ENCODE measurements around the gene ACIN1.
A peak's percentile ranks its signal among the peaks of the same experiment; 100 is the strongest.

Gene ACIN1

GRCh38 chr14:23068789-23069412 is 26.0 kb downstream of the ACIN1 start:
- H3K36me3 ChIP-seq (ENCODE audit: control insufficient read depth, insufficient read depth, low read length): peaks cover 36% of the 10 kb centered on the region
- H3K9me3 ChIP-seq (ENCODE audit: control insufficient read depth, insufficient read depth, low read length): no peaks in the 10 kb centered on the region
- H3K4me1 ChIP-seq (ENCODE audit: control insufficient read depth, insufficient read depth, low read length): peaks cover 4% of the 10 kb centered on the region; the same call in 1 of the 2 replicates
- no CpG with 5 or more reads among the region's 8 CpGs for WGBS (ENCODE audit: insufficient coverage, insufficient read length)
- H3K4me3 ChIP-seq (ENCODE audit: low read length): no peak overlapping the region
- H3K27ac ChIP-seq (ENCODE audit: low read length): no peak overlapping the region
- no peaks in the 10 kb centered on the region for H3K27me3 ChIP-seq (ENCODE audit: control insufficient read depth, insufficient read depth, low read length)
- peak; percentile 93 for DNase-seq (ENCODE audit: low read depth, low spot score)

DNA sequence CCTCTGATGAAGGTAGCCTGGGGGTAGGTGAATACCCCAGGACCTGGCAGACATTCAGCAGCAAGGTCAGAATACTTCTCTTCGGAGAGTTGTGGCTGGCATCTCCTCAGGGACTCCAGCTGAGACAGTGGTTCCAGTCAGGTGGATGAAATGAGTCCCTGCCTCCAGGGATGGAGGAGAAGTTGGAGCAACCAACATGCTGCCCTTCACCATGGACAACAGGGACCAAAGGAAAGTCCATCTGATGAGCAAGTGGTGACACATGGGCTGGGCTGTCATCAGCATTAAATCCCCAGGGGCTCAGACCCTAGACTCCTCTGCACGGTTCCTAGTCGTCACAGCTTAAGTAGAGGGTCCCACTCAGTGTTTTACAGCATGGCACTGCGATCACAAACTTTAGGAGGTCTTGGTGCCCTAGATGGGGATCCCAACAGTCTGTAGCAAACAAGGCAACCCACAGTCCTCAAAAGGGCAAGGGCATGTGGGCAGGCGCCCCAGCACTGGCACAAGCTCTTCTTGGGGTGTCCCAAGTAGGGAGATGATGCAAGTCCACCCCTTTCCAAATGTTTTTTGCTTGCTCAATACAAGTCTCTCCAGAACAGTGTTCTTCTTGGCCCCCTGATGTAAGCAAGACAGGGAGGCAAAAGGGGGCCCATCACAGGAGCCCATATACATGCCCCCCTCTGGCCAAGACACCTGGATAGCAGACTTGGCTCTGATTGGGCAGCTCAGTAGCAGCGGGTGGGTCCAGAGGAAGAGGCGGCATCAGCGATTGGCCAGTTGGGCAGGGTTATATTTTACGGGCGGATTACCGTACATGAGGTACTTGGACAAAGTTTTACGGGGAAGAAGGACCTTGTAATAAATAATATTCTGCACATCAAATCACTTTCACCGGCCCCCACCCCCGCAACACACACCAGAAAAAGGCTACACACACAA is 26.8 kb downstream of the ACIN1 start:
- WGBS (ENCODE audit: insufficient coverage, insufficient read length): no CpG with 5 or more reads among the region's 14 CpGs
- no peak for DNase-seq (ENCODE audit: low read depth, low spot score)
- Histone ChIP-seq H3K27ac (ENCODE audit: low read length) (no peak overlapping the region), H3K4me1 (ENCODE audit: control insufficient read depth, insufficient read depth, low read length) (peaks cover 4% of the 10 kb centered on the region; the same call in 1 of the 2 replicates), H3K36me3 (ENCODE audit: control insufficient read depth, insufficient read depth, low read length) (peaks cover 44% of the 10 kb centered on the region), H3K9me3 (ENCODE audit: control insufficient read depth, insufficient read depth, low read length) (no peaks in the 10 kb centered on the region), H3K4me3 (ENCODE audit: low read length) (no peak overlapping the region), H3K27me3 (ENCODE audit: control insufficient read depth, insufficient read depth, low read length) (no peaks in the 10 kb centered on the region)

- Histone ChIP-seq H3K27ac (ENCODE audit: low read length) (no peak overlapping the region), H3K4me3 (ENCODE audit: low read length) (no peak overlapping the region), H3K27me3 (ENCODE audit: control insufficient read depth, insufficient read depth, low read length) (no peaks in the 10 kb centered on the region), H3K9me3 (ENCODE audit: control insufficient read depth, insufficient read depth, low read length) (no peaks in the 10 kb centered on the region), H3K4me1 (ENCODE audit: control insufficient read depth, insufficient read depth, low read length) (peaks cover 3% of the 10 kb centered on the region; the same call in 1 of the 2 replicates), H3K36me3 (ENCODE audit: control insufficient read depth, insufficient read depth, low read length) (peaks cover 54% of the 10 kb centered on the region)
- WGBS (ENCODE audit: insufficient coverage, insufficient read length): no CpG with 5 or more reads among the region's 23 CpGs
- DNase-seq (ENCODE audit: low read depth, low spot score): no peak
These were observed 27.8 kb downstream of the ACIN1 start for GRCh38 chr14:23066855-23067744.

DNA sequence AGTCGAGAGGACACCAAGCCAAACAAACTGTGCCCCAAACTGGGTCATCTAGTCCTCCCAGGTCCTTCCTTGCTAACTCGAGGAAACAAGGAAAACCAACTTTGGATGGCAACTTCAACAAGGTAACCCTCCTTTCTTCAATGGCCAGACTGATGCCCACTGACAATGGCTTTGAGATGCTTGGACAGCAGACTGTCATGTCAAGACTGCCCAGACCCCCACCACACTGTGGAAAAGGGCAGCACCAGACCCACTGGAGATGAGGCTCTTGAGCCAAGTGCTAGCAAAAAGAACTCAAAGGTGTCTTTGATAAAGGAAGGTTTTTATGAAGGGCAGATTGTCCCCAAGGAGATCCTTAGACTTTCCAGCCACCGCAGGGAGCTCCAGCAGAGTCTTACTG is 28.6 kb downstream of the ACIN1 start:
- no peak overlapping the region for H3K27ac ChIP-seq (ENCODE audit: low read length)
- H3K36me3 ChIP-seq (ENCODE audit: control insufficient read depth, insufficient read depth, low read length): peaks cover 56% of the 10 kb centered on the region
- H3K9me3 ChIP-seq (ENCODE audit: control insufficient read depth, insufficient read depth, low read length): no peaks in the 10 kb centered on the region
- H3K4me3 ChIP-seq (ENCODE audit: low read length): no peak overlapping the region
- DNase-seq (ENCODE audit: low read depth, low spot score): no peak
- H3K27me3 ChIP-seq (ENCODE audit: control insufficient read depth, insufficient read depth, low read length): no peaks in the 10 kb centered on the region
- H3K4me1 ChIP-seq (ENCODE audit: control insufficient read depth, insufficient read depth, low read length): peaks cover 3% of the 10 kb centered on the region; the same call in 1 of the 2 replicates
- WGBS (ENCODE audit: insufficient coverage, insufficient read length): no CpG with 5 or more reads among the region's 3 CpGs

GRCh38 chr14:23063601-23064000 is 31.3 kb downstream of the ACIN1 start:
- no peak overlapping the region for H3K27ac ChIP-seq (ENCODE audit: low read length)
- no peaks in the 10 kb centered on the region for H3K4me1 ChIP-seq (ENCODE audit: control insufficient read depth, insufficient read depth, low read length)
- no peak overlapping the region for H3K4me3 ChIP-seq (ENCODE audit: low read length)
- no peak for DNase-seq (ENCODE audit: low read depth, low spot score)
- no peaks in the 10 kb centered on the region for H3K27me3 ChIP-seq (ENCODE audit: control insufficient read depth, insufficient read depth, low read length)
- no peaks in the 10 kb centered on the region for H3K9me3 ChIP-seq (ENCODE audit: control insufficient read depth, insufficient read depth, low read length)
- peaks cover 67% of the 10 kb centered on the region for H3K36me3 ChIP-seq (ENCODE audit: control insufficient read depth, insufficient read depth, low read length)
- no CpG with 5 or more reads among the region's 5 CpGs for WGBS (ENCODE audit: insufficient coverage, insufficient read length)

GRCh38 chr14:23062002-23062401 is 32.9 kb downstream of the ACIN1 start:
- Histone ChIP-seq H3K27me3 (ENCODE audit: control insufficient read depth, insufficient read depth, low read length) (no peaks in the 10 kb centered on the region), H3K36me3 (ENCODE audit: control insufficient read depth, insufficient read depth, low read length) (peaks cover 53% of the 10 kb centered on the region), H3K4me3 (ENCODE audit: low read length) (no peak overlapping the region), H3K4me1 (ENCODE audit: control insufficient read depth, insufficient read depth, low read length) (peaks cover 2% of the 10 kb centered on the region; the same call in 1 of the 2 replicates), H3K27ac (ENCODE audit: low read length) (no peak overlapping the region), H3K9me3 (ENCODE audit: control insufficient read depth, insufficient read depth, low read length) (no peaks in the 10 kb centered on the region)
- no peak for DNase-seq (ENCODE audit: low read depth, low spot score)
- WGBS (ENCODE audit: insufficient coverage, insufficient read length): no CpG with 5 or more reads among the region's 4 CpGs

- no CpG with 5 or more reads among the region's 17 CpGs for WGBS (ENCODE audit: insufficient coverage, insufficient read length)
- no peaks in the 10 kb centered on the region for H3K27me3 ChIP-seq (ENCODE audit: control insufficient read depth, insufficient read depth, low read length)
- no peak for DNase-seq (ENCODE audit: low read depth, low spot score)
- H3K4me3 ChIP-seq (ENCODE audit: low read length): no peak overlapping the region
- peaks cover 5% of the 10 kb centered on the region; the same call in 1 of the 2 replicates for H3K4me1 ChIP-seq (ENCODE audit: control insufficient read depth, insufficient read depth, low read length)
- H3K27ac ChIP-seq (ENCODE audit: low read length): no peak overlapping the region
- H3K36me3 ChIP-seq (ENCODE audit: control insufficient read depth, insufficient read depth, low read length): peaks cover 41% of the 10 kb centered on the region
- H3K9me3 ChIP-seq (ENCODE audit: control insufficient read depth, insufficient read depth, low read length): no peaks in the 10 kb centered on the region
These were observed 34.2 kb downstream of the ACIN1 start for GRCh38 chr14:23060536-23061260.

DNA sequence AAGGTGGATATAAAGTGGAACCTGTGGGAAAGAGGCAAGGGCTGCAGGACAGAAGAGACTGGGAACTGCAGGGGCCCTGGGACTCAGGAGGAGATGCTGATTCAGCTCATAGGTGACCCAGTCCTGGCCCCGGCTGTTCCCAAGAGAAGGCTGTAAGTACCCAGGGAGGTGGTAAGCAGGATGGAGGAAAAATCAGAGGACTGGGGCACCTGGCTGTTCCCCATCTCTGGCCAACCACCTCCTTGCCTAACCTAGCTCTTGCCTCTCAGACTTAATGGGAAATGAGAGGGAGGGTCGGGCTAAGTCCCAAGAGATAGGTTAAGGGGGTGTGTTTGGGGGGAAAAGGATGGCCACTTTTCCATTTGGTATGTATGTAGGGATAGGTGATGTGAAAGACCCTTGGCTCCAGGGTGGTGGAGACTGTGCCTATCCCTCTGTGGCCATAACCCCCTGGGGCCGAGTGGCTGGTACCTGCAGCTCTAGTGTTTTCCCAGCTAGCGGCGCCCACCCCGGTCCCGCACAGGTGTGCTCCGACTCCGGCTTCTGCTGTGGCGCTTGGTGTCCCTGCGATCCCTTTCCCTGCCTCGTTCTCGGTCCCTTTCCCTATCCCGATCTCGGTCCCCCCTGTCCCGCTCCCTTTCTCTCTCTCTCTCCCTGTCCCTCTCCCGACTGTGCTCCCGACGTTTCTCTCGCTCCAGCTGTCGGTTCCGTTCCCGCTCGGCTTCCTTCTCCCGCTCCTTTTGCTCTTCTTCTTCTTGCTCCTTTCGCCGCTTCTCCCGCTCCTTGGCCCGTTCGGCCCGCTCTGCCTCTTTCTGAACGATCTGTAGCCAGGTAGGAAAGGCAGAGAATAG is 36.1 kb downstream of the ACIN1 start:
- H3K4me1 ChIP-seq (ENCODE audit: control insufficient read depth, insufficient read depth, low read length): peaks cover 6% of the 10 kb centered on the region; the same call in 1 of the 2 replicates
- no peaks in the 10 kb centered on the region for H3K9me3 ChIP-seq (ENCODE audit: control insufficient read depth, insufficient read depth, low read length)
- no peaks in the 10 kb centered on the region for H3K27me3 ChIP-seq (ENCODE audit: control insufficient read depth, insufficient read depth, low read length)
- no peak overlapping the region for H3K27ac ChIP-seq (ENCODE audit: low read length)
- WGBS (ENCODE audit: insufficient coverage, insufficient read length): no CpG with 5 or more reads among the region's 32 CpGs
- DNase-seq (ENCODE audit: low read depth, low spot score): no peak
- no peak overlapping the region for H3K4me3 ChIP-seq (ENCODE audit: low read length)
- H3K36me3 ChIP-seq (ENCODE audit: control insufficient read depth, insufficient read depth, low read length): peaks cover 33% of the 10 kb centered on the region
